Naive thymus-derived CD4-positive, alpha-beta T cell (primary cell): ENCODE measurements around the gene SHISAL2B. TPM values are rescaled to one million over a fixed set of nuclear protein-coding genes. Genes with fewer than 3 reads are reported as not detected.

Experiments
- ATAC-seq: fragments of 150-1000 bp; cut with Tn5 transposase; 2 replicates; pipeline ENCODE4 v1.10.0; 2021; ENCODE audit warnings: mild to moderate bottlenecking, moderate library complexity
- CTCF ChIA-PET: fragments of 350-600 bp; sonication (Branson Sonifier 250); formaldehyde crosslinking; loops from one replicate; lab custom pipeline; 2021; ENCODE audit warnings: antibody characterized with exemption; lab: Charles Lee
- POLR2A ChIA-PET: fragments of 350-600 bp; sonication (Branson Sonifier 250); formaldehyde crosslinking; loops from one replicate; lab custom pipeline; 2021; ENCODE audit warnings: antibody characterized with exemption, inconsistent platforms; lab: Charles Lee
- DNase-seq, 9 donors: peaks; one replicate each; pipeline versions ENCODE4 v3.0.0 to v3.0.0-alpha.2; 2020 to 2022; ENCODE audit warnings: mixed read lengths in 1 of 9
- H3K27ac ChIP-seq: one replicate; pipeline ENCODE4 v1.7.0; 2013; ENCODE audit warnings: mild to moderate bottlenecking, low read depth, low read length, moderate library complexity
- H3K27me3 ChIP-seq, 2 donors: one replicate each; pipeline ENCODE4 v1.7.0; 2013; ENCODE audit warnings: low read length in 2 of 2, mild to moderate bottlenecking in 2 of 2, moderate library complexity in 2 of 2; ENCODE audit not compliant: control insufficient read depth in 2 of 2, insufficient read depth in 2 of 2
- H3K36me3 ChIP-seq, 3 experiments: 1 replicate in 2 of 3; 2 replicates in 1 of 3; pipeline ENCODE4 v1.7.0; 2013; ENCODE audit warnings: low read length in 3 of 3, mild to moderate bottlenecking in 3 of 3, moderate library complexity in 1 of 3; ENCODE audit not compliant: insufficient read depth in 3 of 3, control insufficient read depth in 2 of 3
- H3K4me1 ChIP-seq, 2 donors: one replicate each; pipeline ENCODE4 v1.7.0; 2013; ENCODE audit warnings: low read length in 2 of 2, mild to moderate bottlenecking in 2 of 2, moderate library complexity in 1 of 2; ENCODE audit not compliant: control insufficient read depth in 2 of 2, insufficient read depth in 2 of 2
- H3K4me3 ChIP-seq: 2 replicates; pipeline ENCODE4 v1.7.0; 2013; ENCODE audit warnings: mild to moderate bottlenecking, low read length
- H3K9me3 ChIP-seq, 3 experiments: 1 replicate in 2 of 3; 2 replicates in 1 of 3; pipeline ENCODE4 v1.7.0; 2013; ENCODE audit warnings: low read length in 3 of 3; ENCODE audit not compliant: control insufficient read depth in 2 of 3
- H3K27ac Mint-ChIP-seq, 9 donors: one replicate each; pipeline ENCODE4 v1.8.0; 2020 to 2022; ENCODE audit warnings: mixed read lengths in 9 of 9, mild to moderate bottlenecking in 8 of 9, moderate library complexity in 5 of 9, inconsistent platforms in 2 of 9
- H3K27me3 Mint-ChIP-seq, 5 donors: one replicate each; pipeline ENCODE4 v1.8.0; 2021 to 2022; ENCODE audit warnings: mixed read lengths in 5 of 5, mild to moderate bottlenecking in 1 of 5
- H3K36me3 Mint-ChIP-seq, 5 donors: one replicate each; pipeline ENCODE4 v1.8.0; 2020 to 2022; ENCODE audit warnings: mixed read lengths in 5 of 5, mild to moderate bottlenecking in 3 of 5, inconsistent platforms in 1 of 5
- H3K4me1 Mint-ChIP-seq, 7 donors: one replicate each; pipeline ENCODE4 v1.8.0; 2020 to 2022; ENCODE audit warnings: mixed read lengths in 7 of 7, mild to moderate bottlenecking in 3 of 7, inconsistent platforms in 1 of 7
- H3K4me3 Mint-ChIP-seq, 10 donors: one replicate each; pipeline ENCODE4 v1.8.0; 2020 to 2022; ENCODE audit warnings: mild to moderate bottlenecking in 10 of 10, mixed read lengths in 10 of 10, moderate library complexity in 6 of 10, inconsistent platforms in 2 of 10
- H3K9me3 Mint-ChIP-seq, 11 donors: one replicate each; pipeline ENCODE4 v1.8.0; 2020 to 2022; ENCODE audit warnings: mixed read lengths in 11 of 11, mild to moderate bottlenecking in 4 of 11, inconsistent platforms in 1 of 11, moderate library complexity in 1 of 11
- intact Hi-C, 2 donors: fragments of 100-400 bp; cut with micrococcal nuclease; formaldehyde crosslinking; loops; one replicate each; pipeline ENCODE4 v1.15.1; 2023
- polyA plus RNA-seq, 2 donors: library from polyadenylated mRNA; unstranded; fragments of 300-500 nt; fragmentation: Illumina TruSeq; gene quantifications; one replicate each; pipeline ENCODE4 v1.2.3, GENCODE V29; 2021
- total RNA-seq, 6 experiments: library from RNA in 5 of 6; stranded (reverse) in 5 of 6; gene quantifications; 1 replicate in 5 of 6; 2 replicates in 1 of 6; pipeline ENCODE4 v1.2.3 and lab custom pipeline; 2021 to 2026

The SHISAL2B gene
- total RNA-seq (not detected), polyA plus RNA-seq (not detected), total RNA-seq (lab: John Stamatoyannopoulos, UW) (not detected)

DNA sequence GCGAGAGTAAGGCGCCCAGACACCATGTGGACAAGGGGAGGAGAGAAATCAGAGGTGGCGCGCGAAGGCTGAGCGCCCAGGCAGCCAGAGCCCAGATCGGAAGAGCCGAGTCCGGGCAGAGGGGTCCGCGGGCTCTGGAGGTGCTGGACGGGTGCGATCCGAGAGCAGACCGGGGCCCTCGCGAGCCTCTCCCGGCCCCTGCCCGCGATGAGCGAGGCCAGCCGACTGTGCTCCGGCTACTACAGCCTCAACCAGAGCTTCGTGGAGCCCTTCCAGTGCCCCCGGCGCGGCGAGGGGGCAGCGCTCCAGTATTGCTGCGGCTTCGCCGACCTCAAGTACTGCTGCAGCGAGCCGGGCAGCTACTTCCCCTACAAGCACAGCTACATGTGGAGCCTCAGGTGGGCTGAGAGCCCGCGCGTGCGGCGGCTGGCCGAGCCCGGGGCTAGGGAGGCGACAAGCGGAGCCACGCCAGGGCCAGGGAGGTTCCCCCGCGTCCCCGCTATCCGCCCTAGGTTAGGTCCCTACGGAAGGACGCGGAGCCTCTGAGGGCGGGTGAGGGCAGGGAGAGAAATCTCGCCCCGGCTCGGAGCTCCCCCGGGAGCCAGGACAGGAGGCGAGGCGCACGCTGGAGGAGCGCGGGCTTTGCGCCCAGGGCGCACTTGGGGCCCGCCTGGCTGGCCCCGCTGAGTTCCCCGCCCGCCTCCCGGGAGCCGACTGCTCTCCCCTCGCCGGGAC, at the start of gene SHISAL2B:
Gene SHISAL2B (plus strand): TSS at position 87 of the 735 bp plus-strand sequence. CDS start 121 bp downstream, at position 208.
- peak; percentile 31 for ATAC-seq
- H3K9me3 ChIP-seq, result no peaks in the 10 kb centered on the region
- H3K9me3 Mint-ChIP-seq, result peaks cover 0 to 6% (median 1%) of the 10 kb centered on the region in 11 donors
- H3K27me3 Mint-ChIP-seq, result peaks cover 44 to 60% (median 47%) of the 10 kb centered on the region in 5 donors
- H3K4me1 ChIP-seq, result no peaks in the 10 kb centered on the region
- CTCF ChIA-PET, result no interaction called here
- H3K36me3 Mint-ChIP-seq, result peaks cover 0 to 8% (median 0%) of the 10 kb centered on the region in 5 donors
- H3K4me3 Mint-ChIP-seq, result peak within 1 kb of the TSS in 9 of 10 donors; percentile 52 to 81 (median 69)
- no peaks in the 10 kb centered on the region for H3K36me3 ChIP-seq
- no peak within 1 kb of the TSS for H3K27ac Mint-ChIP-seq
- H3K4me3 ChIP-seq, result no peak within 1 kb of the TSS
- H3K27ac ChIP-seq, result no peak within 1 kb of the TSS
- H3K4me1 Mint-ChIP-seq, result peaks cover 2 to 13% (median 8%) of the 10 kb centered on the region in 7 donors
- POLR2A ChIA-PET, result no interaction called here
- no peak for DNase-seq
- no peaks in the 10 kb centered on the region for H3K27me3 ChIP-seq
- intact Hi-C loops, result no loop called here

DNA sequence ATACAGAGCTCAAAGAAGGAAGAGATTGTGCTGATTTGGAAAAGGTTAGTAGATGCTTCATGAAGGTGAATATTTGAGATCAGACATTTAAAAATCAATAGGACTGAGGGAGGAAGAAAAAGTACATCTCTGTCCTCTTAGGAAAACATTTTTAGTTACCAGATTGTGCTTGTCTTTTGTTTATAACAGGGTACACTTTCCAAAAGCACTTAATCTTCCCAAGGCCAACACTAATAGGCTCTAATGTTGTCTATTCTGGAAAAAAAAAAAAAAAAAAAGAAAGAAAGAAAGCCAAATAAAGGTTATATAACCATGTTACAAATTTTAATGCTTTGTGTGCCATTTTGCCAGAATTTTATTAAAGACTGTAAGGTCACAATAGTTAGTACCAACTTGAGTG, 45.5 kb upstream of the SHISAL2B start:
- H3K27me3 ChIP-seq, result no peaks in the 10 kb centered on the region
- DNase-seq, result no peak
- H3K36me3 Mint-ChIP-seq, result no peaks in the 10 kb centered on the region
- no peaks in the 10 kb centered on the region for H3K4me1 ChIP-seq
- no peaks in the 10 kb centered on the region for H3K9me3 Mint-ChIP-seq
- intact Hi-C loops, result no loop called here
- no peaks in the 10 kb centered on the region for H3K36me3 ChIP-seq
- H3K4me3 Mint-ChIP-seq, result no peak overlapping the region
- no peak overlapping the region for H3K27ac ChIP-seq
- ChIA-PET CTCF (no interaction called here), POLR2A (no interaction called here)
- H3K9me3 ChIP-seq, result no peaks in the 10 kb centered on the region
- no peak overlapping the region for H3K4me3 ChIP-seq
- H3K27me3 Mint-ChIP-seq, result peaks cover 0 to 5% (median 4%) of the 10 kb centered on the region in 5 donors
- ATAC-seq, result no peak
- H3K4me1 Mint-ChIP-seq, result no peaks in the 10 kb centered on the region
- H3K27ac Mint-ChIP-seq, result no peak overlapping the region

DNA sequence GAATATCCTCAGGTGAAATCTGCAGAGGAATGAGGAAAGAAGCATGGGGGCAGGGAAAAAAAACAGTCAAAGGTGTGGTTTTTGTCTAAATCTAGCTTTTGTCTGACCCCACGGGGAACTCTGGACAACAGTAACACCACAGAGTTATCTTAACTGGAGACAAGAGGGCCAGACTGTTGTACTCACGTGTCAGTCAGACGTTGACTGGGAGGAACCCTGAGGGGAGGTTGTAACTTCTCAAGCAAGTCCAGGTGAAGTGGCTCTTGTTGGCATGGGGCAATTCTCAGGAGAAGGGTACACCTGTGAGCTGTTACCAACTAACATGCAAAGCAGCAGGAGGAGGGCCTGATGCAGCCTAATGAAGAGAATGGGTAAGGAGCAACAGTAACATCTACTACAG, 44.1 kb upstream of the SHISAL2B start:
- H3K4me3 Mint-ChIP-seq, result no peak overlapping the region
- Histone ChIP-seq H3K9me3 (no peaks in the 10 kb centered on the region), H3K4me3 (no peak overlapping the region), H3K27me3 (no peaks in the 10 kb centered on the region), H3K4me1 (no peaks in the 10 kb centered on the region), H3K27ac (no peak overlapping the region), H3K36me3 (no peaks in the 10 kb centered on the region)
- H3K36me3 Mint-ChIP-seq, result no peaks in the 10 kb centered on the region
- POLR2A ChIA-PET, result no interaction called here
- CTCF ChIA-PET, result interaction anchor here (0.7 kb wide), 1 partner anchor 138 kb away, joined by 3 read pairs; no protein-coding TSS in a partner anchor
- H3K4me1 Mint-ChIP-seq, result no peaks in the 10 kb centered on the region
- H3K27me3 Mint-ChIP-seq, result peaks cover 0 to 5% (median 4%) of the 10 kb centered on the region in 5 donors
- intact Hi-C loops, result no loop called here
- no peak for DNase-seq
- no peak overlapping the region for H3K27ac Mint-ChIP-seq
- ATAC-seq, result no peak
- H3K9me3 Mint-ChIP-seq, result no peaks in the 10 kb centered on the region

DNA sequence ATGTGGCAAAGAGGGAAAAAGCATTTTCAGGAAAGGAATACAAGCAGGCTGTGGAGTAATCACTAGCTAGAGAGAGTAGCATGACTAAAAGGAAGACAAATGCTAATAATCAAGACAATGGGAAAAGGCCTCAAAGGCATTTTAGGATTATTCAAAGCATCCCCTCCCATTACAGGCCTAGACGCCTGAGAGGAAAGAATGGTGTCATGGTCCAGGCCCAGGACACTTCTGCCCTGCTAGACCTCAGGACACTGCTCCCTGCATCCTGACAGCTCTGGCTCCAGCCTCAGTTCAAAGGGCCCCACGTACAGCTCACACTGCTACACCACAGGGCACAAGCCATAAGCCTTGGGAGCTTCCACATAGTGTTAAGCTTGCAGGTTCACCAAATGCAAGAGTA, 40.8 kb upstream of the SHISAL2B start:
- Histone ChIP-seq H3K4me1 (no peaks in the 10 kb centered on the region), H3K27me3 (no peaks in the 10 kb centered on the region), H3K36me3 (no peaks in the 10 kb centered on the region), H3K9me3 (no peaks in the 10 kb centered on the region), H3K4me3 (no peak overlapping the region), H3K27ac (no peak overlapping the region)
- Mint-ChIP-seq H3K9me3 (peaks cover 0 to 5% (median 0%) of the 10 kb centered on the region in 11 donors), H3K27ac (no peak overlapping the region), H3K4me1 (no peaks in the 10 kb centered on the region), H3K4me3 (no peak overlapping the region), H3K36me3 (no peaks in the 10 kb centered on the region), H3K27me3 (peaks cover 0 to 9% (median 0%) of the 10 kb centered on the region in 5 donors)
- CTCF ChIA-PET, result no interaction called here
- intact Hi-C loops, result no loop called here
- POLR2A ChIA-PET, result interaction anchor here (1.1 kb wide), 1 partner anchor 10 kb away, joined by 3 read pairs; no protein-coding TSS in a partner anchor
- DNase-seq (no peak), ATAC-seq (no peak)

DNA sequence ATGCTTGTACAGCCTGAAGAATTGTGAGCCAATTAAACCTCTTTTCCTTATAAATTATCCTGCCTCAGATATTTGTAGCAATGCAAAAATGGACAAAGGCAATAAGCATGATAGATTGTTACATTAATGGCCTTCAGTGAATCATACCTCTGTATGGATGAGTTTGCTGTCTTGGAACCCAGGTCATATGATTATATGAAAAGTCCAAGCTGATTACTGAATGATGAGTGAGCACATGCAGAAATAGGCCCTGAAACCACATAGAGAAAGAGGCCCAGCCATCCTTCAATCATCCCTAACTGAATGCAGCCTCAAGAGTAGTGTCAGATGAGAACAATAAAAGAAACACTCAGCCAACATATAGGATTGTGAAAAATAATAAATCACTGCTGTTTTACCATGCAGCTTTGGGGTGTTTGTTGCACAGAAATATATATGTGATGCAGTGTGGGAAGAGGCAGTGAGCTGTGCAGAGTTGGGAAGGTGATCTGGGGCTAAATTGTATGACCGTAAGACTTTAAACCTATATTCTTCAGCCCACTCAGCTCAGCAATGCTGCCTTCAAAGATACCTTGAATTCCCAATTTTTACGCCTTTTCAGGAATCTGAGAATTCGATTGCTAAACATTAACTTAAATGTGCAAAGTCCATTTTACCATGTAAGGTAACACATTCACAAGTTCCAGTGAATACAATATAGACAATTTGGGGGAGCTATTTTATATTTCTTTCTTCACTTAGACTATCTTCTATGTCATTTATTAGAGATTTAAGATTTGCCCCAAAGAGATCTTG, 36.3 kb upstream of the SHISAL2B start:
- Histone ChIP-seq H3K9me3 (no peaks in the 10 kb centered on the region), H3K27ac (no peak overlapping the region), H3K27me3 (no peaks in the 10 kb centered on the region), H3K4me1 (no peaks in the 10 kb centered on the region), H3K36me3 (no peaks in the 10 kb centered on the region), H3K4me3 (no peak overlapping the region)
- ChIA-PET CTCF (no interaction called here), POLR2A (no interaction called here)
- Mint-ChIP-seq H3K9me3 (peaks cover 0 to 10% (median 4%) of the 10 kb centered on the region in 11 donors), H3K4me3 (no peak overlapping the region), H3K27ac (no peak overlapping the region), H3K27me3 (peaks cover 0 to 14% (median 5%) of the 10 kb centered on the region in 5 donors), H3K36me3 (peaks cover 0 to 4% (median 0%) of the 10 kb centered on the region in 5 donors), H3K4me1 (no peaks in the 10 kb centered on the region)
- intact Hi-C loops, result no loop called here
- DNase-seq, result no peak
- no peak for ATAC-seq

DNA sequence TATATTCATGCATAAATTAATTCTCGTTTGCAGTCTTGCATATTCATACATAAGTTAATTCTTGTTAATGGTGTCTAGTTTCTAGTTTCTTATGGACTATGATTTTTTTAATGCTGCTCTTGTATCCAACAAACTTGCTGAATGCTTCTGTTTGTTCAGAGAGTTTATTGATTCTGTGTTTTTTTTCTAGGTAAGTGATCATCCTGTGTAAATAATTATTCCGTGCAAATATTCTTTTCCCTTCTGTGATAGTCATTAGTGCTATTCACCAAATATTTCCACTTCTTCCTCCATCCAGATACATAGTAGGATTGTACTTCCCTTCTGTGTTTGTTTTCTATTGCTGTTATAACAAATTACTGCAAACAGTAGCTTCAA, 35.8 kb upstream of the SHISAL2B start:
- no peak for DNase-seq
- Mint-ChIP-seq H3K27ac (no peak overlapping the region), H3K4me3 (no peak overlapping the region), H3K9me3 (peaks cover 0 to 10% (median 4%) of the 10 kb centered on the region in 11 donors), H3K36me3 (peaks cover 0 to 4% (median 0%) of the 10 kb centered on the region in 5 donors), H3K27me3 (peaks cover 0 to 19% (median 5%) of the 10 kb centered on the region in 5 donors), H3K4me1 (no peaks in the 10 kb centered on the region)
- ChIA-PET CTCF (no interaction called here), POLR2A (no interaction called here)
- H3K4me3 ChIP-seq, result no peak overlapping the region
- no peaks in the 10 kb centered on the region for H3K9me3 ChIP-seq
- H3K27ac ChIP-seq, result no peak overlapping the region
- H3K36me3 ChIP-seq, result no peaks in the 10 kb centered on the region
- ATAC-seq, result no peak
- H3K4me1 ChIP-seq, result no peaks in the 10 kb centered on the region
- no peaks in the 10 kb centered on the region for H3K27me3 ChIP-seq
- intact Hi-C loops, result no loop called here
